OCI-M2 (cell line): Measurements from ENCODE around the gene HMCN1.

Experiments used
- DNase-seq: peaks from one replicate; lab custom pipeline; 2025; ENCODE audit not compliant: unreplicated experiment; lab: John Stamatoyannopoulos, UW

Gene HMCN1

DNA sequence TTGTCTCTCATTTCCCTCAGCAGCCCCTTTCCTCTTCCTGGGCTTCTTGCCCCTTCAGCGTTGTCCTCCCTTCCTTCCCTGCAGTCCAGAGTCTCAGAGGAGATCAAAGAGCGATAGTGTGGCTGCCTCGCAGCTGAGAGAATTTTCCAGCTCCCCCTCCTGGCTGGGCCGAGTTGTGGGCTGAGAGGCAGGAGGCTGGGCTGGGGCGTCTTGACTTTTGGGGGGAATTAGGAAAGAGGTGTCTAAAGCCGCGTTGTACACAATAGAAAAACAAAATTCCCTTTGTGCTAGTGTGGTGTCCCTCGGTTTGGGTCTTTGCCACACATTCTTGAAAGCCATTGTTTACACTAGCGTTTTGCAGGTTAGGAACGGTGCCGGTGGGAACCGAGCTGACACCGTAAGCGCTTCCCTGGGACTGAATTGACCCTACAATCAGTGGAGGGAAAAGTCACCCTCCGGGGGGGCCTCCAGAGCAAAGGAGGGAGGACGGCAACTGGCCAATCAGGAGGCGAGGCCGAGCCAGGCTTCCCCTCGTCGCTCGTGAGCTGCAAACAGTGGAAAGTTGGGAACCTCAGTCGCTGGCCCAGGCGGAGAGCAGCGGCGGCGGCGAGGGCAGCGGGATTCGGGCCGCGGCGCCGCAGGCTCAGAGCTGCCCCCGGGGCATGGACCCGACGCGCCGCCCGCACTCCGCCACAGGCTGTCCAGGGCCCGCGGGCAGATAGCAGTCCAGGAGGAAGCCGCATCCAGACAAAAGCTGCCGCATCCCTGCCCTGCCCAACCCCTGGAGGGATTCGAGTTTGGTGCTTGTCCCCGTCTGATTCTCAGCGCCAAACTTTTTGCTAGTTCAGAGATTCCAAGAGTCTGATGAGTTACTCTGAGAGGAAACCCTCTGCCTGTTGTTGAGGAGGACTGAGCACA, at the start of gene HMCN1:
Gene HMCN1 (plus strand): TSS at position 574 of the 918 bp plus-strand sequence. CDS start 389 bp downstream, outside the sequence.
- peak; percentile 71 for DNase-seq

DNA sequence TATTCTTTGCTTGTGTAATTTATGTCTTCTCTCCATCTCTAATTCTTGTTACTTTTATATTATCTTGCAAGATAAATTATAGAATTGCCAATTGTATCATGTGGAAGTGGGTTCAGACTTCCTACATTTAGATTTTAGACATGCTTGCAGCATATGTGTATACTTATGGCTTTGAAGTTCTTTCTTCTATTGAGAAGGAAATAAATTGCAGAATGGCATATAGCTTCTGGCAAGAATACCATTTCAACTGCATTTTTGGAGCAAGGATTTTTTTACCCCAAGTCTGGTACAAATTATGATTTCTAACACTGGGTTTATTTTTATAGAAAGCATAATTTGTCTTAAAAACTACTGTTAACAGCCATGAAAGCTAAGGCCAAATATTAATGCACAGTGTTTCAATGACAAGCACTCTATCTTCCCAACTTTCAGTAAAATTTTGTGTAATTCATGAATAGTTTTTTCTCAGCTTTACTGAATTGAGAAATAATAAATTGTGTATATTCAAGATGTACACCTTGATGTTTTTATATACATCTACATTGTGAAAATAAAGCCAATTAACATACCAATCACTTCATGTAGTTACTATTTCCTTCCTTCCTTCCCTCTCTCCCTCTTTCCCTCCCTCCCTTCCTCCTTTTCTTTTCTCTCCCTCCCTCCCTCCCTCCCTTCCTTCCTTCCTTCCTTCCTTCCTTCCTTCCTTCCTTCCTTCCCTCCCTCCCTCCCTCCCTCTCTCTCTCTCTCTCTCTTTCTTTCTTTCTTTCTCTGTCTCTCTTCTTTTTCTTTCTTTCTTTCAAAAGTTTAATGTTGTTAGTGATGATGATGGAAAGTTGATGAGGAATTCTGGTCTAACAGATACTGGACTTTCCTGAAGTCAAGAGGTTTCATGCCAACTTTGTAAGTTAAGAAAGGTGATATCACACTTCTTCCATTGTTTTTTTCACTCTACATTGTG, 47.1 kb upstream of the HMCN1 start:
- DNase-seq, result no peak

DNA sequence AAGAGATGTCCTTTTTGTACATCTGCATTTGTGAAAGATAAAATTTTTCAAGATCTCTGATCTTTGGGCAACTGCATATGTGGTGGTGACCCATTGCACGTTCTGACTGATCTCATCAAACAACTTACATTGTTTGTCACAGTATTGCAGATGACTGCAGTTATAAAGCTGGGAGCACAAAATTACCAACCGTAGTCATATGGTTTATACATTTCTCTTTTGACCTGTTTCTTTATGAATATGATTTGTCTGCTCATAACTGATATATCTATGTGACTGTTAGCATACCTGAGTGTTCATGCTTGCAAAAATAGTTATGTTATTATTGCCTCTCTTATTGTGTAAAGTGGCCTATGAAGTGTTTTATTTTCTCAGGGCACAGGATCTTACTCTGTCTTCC, 43.7 kb upstream of the HMCN1 start:
- no peak for DNase-seq

DNA sequence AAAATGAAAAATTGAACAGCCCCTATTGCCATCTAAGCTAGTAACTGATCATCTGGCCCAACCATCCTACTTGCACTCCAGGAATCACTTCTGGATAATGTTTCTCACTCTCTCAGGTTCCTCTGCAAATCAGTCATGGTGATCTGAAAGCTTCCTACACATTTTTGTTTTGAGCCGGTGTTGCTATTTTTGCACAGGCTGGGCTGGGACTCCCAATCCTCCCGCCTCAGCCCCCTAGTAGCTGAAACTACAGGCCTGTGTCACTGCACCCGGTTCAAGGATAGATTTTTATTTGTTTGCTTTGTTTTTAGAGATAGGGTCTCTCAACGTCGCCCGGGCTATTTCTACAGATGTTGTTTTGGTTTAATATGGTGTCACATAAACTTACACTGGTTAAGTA, 40.5 kb upstream of the HMCN1 start:
- DNase-seq, result no peak

DNA sequence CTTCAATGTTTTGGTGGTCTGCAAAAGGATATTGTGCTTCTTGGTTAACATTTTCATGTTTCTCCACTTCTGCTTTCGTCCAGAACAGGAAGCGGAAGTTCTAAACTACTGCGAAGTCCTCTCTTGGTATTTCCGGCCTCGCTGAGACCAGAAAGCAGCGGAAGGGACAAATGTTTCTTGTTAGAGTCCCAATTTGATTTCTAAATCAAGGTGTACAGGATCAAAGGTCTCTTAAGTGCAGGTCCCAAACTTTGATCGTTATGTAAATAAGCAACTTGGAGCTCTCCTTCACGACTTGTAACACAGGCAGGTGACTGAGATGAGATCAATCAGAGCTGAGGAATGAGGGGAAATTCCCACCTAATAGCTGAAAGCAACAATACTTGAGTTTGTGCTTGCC, 40.1 kb upstream of the HMCN1 start:
- no peak for DNase-seq

DNA sequence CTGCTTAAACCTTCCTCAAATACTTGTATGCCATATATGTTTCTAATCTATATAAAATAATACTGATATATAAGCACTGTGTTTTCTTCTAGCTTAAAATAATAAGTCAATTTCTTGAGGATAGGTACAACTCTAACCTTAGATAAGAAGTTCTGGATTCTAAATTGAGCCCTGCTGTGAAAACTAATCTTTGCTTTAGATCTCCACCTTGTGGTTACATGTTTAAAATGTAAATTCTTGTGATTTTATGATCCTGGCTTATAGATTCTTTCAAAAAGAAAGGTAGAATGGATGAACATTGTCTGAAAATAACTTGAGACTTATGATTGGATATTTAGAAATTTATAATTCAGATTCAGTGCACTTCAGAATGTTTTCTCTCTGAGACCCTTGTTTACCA, 38.9 kb upstream of the HMCN1 start:
- no peak for DNase-seq

DNA sequence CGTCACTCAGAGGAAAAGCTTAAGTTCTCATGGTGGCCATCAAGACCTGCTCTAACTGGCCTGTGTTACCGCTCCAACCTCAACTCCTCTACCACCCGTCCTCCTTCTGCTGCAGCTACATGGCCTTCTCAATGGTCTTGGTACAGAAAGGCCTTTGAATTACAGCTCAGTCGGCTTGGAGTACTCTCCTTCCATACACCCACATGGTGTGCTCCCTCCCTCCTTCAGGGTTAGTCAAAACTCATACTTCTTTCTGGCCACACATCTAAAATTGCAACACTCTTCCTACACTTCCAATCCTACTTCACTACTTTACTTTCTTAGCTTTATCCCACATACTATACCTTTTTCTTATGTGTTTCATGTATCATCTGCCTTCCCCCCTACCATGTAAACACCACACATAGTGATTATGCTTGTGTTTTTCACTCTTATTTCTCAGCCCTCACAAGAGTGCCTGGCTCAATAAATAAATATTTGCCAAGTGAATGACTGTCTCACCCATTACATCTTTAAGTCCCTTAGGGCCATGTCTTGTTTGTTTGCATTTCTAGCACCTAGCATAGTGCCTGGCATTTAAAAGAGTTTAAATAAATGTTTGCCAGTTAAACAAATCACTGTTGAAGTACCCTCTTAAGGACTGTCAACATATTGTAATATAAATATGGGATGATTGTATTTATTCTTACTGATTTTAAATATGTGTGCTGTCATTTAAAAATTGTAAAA, 37.6 kb upstream of the HMCN1 start:
- DNase-seq, result no peak

DNA sequence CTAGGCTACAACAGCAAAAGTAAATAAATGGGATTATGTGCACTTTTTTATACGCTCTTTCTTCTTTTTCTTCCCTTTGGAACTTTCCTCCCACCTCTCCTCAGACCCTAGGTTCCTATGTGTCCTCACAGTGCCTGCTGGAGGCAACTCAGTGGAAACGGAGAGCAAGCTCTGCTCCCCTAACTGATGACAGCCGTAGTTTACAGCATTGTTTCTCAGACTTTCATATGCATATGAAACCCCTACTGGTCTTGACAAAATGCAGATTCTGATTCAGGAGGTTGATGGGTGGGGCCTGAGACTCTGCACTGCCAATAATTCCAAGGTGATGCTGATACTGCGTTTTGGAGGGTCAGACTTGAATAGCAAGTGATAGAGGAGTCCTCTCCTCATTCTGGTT, 34.3 kb upstream of the HMCN1 start:
- DNase-seq, result no peak

DNA sequence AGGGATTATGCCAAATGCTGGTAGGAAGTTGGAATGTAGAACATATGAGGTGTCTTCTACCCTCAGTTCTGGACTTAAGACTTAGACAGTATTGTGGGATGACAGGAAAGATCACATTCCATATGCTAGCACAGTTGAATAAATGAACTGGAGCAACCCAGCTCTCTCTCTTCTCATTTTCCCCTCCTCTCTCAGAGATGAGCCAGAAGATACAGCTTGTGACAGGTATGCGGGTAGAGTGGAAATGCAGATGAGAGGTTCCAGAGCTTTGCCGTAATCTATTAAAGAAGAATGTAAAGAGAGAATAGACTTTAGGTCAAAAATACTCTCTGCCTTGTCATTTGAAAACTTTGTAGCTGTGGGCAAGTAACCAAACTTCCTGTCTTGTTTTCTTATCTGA, 32.5 kb upstream of the HMCN1 start:
- DNase-seq, result no peak

DNA sequence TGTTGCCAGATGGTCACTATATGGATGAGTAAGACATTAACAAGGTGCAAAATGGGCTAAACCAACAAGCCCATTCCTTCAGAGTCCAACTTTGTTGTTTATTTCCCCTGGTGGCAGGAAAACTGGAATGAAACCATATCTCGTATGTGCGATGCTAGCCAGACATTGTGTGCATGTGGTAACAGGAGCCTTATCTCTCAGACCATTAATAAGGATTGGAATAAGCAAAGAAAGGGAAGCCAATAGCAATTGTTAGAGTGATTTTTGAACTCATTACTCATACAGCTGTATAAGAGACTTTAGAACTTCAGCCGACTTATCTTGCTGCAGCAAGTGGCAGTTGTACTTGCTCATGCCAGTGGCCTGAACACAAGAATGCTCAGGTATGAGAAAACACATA, 30.0 kb upstream of the HMCN1 start:
- no peak for DNase-seq

DNA sequence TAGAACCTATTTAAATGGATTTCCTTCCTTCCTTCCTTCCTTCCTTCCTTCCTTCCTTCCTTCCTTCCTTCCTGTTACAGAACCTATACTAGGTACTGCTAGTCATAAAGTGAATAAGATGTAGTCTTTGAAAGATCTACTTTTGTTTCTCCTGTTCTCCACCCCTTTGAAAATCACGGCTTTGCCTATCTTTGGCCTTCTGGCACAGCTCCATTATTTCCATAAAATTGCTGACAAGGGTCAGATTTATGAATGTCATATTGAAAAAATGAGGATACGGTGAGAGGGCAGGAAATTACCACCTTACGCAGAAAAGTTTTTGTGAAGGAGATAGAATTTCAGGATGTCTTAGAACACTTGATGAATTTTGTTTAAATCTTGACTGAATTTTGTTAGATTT, 18.1 kb upstream of the HMCN1 start:
- DNase-seq, result no peak

DNA sequence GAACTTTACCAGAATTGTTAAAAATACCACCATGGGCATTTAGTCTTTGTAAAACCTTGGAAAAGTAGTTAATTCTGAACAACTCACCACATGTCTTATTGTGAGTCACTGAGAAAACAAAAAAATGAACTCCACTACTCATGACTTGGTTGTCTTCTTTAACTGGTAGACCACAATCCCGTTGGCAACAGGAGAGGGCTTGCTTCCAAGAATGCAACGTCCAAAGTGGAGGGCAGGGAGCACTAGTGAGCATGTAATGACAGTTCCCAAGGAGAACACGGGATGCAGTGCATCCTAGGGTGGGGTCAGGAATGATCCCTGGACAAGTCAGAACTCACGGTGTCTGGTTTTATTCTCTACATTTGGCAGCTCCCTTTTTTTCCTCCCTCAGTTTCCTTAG, 15.2 kb upstream of the HMCN1 start:
- DNase-seq, result no peak

DNA sequence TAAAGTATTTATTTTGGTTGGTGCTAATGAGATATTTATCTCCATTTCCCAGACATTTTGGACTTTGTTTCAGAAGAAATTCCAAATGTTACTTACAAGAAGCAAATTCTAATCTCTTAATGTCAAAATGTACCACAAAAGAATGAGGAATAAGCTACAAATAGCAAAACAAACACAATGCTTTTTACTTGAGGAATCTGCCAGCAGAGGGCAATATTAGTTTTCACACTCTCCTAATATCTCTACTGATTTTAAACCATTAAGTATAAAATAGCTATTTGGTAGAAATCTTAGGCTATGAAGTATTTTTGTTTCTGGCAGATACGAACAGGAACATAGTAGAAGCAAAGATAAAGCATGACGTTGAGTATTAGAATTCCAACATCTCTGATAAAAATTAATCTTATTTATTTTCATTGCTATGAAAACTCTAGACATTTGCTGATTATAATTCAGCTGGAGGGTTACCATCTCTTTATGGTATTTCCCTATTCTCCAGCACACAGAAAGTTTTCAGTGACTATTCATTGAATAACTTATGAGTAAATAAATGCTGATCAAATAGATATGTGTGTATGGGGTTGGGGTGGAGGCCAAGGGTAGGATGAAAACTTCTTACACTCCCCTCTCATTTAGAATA, 13.4 kb upstream of the HMCN1 start:
- DNase-seq, result no peak

DNA sequence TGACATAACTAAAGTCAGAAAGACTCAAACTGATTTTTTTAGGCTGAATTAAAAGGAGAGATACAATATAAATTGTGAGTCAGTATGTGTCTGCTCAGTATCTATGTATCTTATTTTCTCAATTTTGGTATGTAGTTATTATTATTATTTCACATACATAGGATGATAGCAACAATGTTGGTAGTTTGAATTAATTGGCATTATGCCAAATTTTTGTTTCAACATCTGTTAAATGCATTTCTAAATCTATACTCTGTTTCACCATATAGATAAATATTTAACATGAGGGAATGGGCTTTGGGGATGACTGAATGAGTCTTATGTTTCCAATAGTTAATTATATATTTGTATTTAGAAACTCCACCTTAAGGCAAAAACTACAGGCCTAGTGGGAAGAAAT, 12.6 kb upstream of the HMCN1 start:
- DNase-seq, result no peak

DNA sequence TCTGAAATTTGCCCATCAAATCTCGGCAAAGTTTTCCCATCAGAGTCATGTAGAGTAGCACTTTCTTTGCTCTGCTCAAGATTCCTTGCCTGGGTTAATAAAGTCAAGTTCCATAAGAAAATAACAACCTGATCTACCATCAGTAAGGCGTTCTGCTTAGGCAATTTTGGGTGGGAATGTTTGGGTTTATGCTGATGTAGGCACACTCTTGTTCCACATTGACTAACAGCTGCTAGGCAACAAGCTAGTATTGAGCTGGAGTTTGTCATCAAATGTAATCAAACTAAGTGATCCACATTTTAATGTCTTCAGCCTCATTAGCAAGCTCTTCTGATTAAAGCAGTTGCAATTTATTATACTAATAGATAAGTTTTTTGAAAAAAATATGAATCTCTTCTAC, 12.1 kb upstream of the HMCN1 start:
- no peak for DNase-seq

DNA sequence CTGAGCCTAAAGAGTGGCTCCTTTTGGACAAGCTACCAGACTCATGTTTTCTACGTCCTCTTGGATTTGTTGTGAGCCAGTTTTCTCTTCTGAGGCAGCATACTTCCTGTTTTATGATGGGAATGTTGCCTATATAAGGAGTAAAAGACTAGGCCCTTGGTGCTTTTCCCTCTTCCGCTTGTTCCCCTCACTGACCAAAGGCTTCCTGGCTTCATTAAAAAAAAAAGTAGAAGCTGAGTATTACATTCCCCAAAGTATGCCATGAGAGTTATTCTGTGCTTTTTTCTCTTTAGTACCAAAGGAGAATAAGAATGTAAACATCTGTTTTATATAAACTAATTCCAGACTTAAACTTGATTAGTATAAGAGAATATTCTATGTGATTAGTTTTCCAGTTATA, 6.5 kb upstream of the HMCN1 start:
- no peak for DNase-seq

DNA sequence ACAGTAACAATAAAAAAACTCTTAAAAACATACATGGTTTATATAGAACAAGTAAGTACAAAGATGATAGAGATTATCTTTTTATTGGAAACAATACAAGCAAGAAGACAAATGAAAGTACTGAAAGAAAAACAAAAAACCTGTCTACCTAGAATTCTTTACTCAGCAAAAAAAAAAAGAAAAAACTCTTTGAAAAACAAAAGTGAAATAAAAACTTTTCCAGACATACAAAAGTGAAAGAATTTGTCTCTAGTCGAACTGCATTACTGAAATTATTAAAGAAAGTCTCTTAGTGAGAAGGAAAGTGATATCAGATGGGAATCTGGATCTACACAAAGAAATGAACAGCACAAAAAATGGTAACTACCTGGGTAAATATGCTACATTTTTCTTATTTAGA, 2.7 kb upstream of the HMCN1 start:
- DNase-seq, result no peak

DNA sequence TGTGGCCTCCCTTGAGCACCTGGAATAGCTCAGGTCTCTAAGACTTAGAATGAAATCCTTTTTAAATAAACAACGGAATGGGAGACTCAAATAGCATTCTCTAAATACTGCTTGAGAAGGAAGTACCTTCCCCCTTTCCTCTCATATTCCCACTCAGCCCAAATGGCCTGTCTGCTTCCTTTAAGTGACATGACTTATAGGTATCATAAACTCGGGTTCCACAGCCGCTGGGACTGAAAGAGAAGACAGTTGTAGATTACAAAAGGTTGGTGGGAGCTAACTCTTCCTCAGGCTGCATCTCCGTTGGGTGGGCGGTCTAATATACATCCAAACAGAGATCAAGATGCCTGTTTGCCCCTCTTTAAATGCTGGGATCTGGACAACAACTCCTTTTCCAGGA, 1.2 kb upstream of the HMCN1 start:
- DNase-seq, result no peak

DNA sequence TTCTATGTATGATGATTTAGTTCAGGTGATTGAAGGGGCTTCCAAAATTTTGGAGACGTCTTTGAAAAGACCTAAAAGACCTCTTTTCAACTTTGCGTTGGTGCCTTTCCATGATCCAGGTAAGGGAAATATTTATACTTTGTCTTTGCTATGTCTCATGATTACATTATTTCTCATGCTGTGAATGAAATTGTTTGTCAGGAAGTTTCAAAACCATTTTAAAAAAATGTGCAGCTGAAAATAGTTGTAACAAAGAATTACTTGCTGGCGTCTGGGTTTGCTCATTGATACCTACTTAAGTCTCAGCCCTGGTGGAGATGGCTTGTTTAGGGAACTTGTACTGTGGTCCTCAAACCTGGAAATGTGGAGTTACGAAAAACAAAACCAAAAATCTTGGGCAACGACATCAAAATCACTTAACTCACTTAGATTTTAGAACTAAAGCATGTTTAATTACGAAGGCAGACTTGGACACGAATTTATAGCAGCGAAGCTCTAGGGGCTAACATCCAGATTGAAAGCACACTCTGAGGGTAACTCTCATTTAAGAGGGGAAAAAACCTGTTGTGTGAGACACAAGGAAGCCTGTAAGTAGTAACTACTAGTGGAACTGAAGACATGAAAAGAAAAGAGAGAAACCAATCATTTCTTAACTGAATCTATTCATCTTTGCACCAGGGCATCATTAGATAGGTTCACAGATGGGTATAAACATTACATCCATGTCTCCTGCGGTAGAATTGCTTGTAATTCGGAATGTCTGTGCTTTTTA, 924 bp downstream of the HMCN1 start:
- no peak for DNase-seq

DNA sequence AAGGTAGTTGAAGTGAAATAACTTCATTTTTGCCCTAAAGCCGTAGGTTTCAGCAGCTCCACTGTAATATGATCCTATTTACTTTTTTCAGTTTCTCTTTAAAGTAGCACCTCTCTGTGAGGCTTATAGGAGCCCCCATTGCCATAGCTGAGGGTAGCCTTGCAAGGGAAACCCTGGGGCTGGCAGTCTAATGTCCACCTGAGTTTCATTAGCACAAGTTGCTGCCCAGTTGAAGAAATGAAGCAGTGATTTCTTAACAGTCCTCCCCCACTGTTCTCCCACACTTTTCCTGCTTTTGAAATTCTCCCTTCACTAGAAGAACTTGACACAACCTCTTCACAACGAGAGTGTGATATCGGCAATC, 1.5 kb downstream of the HMCN1 start:
- DNase-seq, result no peak
